ENCODE data around the gene PRTFDC1. TPM values are rescaled to one million over a fixed set of nuclear protein-coding genes. Genes with fewer than 3 reads are reported as not detected.
"Not testable (repeated sequence)": the region's sequence is repeated elsewhere in the genome, so short reads cannot be mapped to it uniquely, and the experiment has no call there.

Gene PRTFDC1
- total and polyA plus RNA-seq, 2 of the 8 experiments (the other 6 are each of a cell fraction or from before 2014, with no cell fraction given): 5.9 to 6.6 TPM

- H2BK15ac ChIP-seq (ENCODE audit: low read length): no peak overlapping the region
- H3K9me3 ChIP-seq (ENCODE audit: insufficient read depth in 2 of 2, low read depth in 1 of 2, low read length in 1 of 2): no peaks in the 10 kb centered on the region
- no peak for DNase-seq (ENCODE audit: low read depth in 1 of 2, low spot score in 2 of 2)
- no peak overlapping the region for H3K4me2 ChIP-seq (ENCODE audit: insufficient read depth in 1 of 2, low read depth in 2 of 2, low read length in 2 of 2)
- H3K4ac ChIP-seq (replicated peaks; ENCODE audit: insufficient read length, low read depth, low read length): no peak overlapping the region
- H2BK120ac ChIP-seq (replicated peaks; ENCODE audit: low read depth, low read length): no peak overlapping the region
- H4K8ac ChIP-seq (ENCODE audit: extremely low read depth, insufficient read depth, low read length): no peak overlapping the region
- H2BK12ac ChIP-seq (ENCODE audit: low read depth, low read length): no peak overlapping the region
- no peaks in the 10 kb centered on the region for H3K4me1 ChIP-seq (replicated peaks in 1 of 4; ENCODE audit: control insufficient read depth in 3 of 4, insufficient read depth in 4 of 4, low read length in 3 of 4)
- no peaks in the 10 kb centered on the region for H3K36me3 ChIP-seq (ENCODE audit: control insufficient read depth in 2 of 4, insufficient read depth in 4 of 4, low read length in 3 of 4)
- H3K27me3 ChIP-seq (replicated peaks in 1 of 4; ENCODE audit: control insufficient read depth in 3 of 4, extremely low read depth in 1 of 4, insufficient read depth in 3 of 4, low read length in 3 of 4): no peaks in the 10 kb centered on the region
- no peak overlapping the region for H4K5ac ChIP-seq (ENCODE audit: insufficient read length, low read depth, low read length)
- no peaks in the 10 kb centered on the region for H3K79me2 ChIP-seq (ENCODE audit: control insufficient read depth in 1 of 2, insufficient read depth in 2 of 2, low read length in 2 of 2)
- H2AFZ ChIP-seq (ENCODE audit: low read length): no peak overlapping the region
- POLR2A ChIA-PET (ENCODE audit: partially characterized antibody): no interaction called here
- H3K14ac ChIP-seq (ENCODE audit: insufficient read length): no peak overlapping the region
- no peaks in the 10 kb centered on the region for H3K79me1 ChIP-seq (ENCODE audit: low read depth, low read length)
- no peak overlapping the region for H3K9ac ChIP-seq (replicated peaks in 1 of 4; ENCODE audit: extremely low read depth in 1 of 4, low read depth in 3 of 4, low read length in 3 of 4)
- no peak overlapping the region for H2BK20ac ChIP-seq (ENCODE audit: low read length)
- no peak overlapping the region for H3K18ac ChIP-seq (ENCODE audit: extremely low read depth, low read length)
- H3K56ac ChIP-seq (replicated peaks; ENCODE audit: insufficient read length, low read depth, low read length): no peak overlapping the region
- no peaks in the 10 kb centered on the region for H3K23me2 ChIP-seq (ENCODE audit: low read depth, low read length)
- FAIRE-seq: no peak
- no peak overlapping the region for H2BK5ac ChIP-seq (ENCODE audit: low read depth, low read length)
- no peak overlapping the region for H4K91ac ChIP-seq (replicated peaks; ENCODE audit: insufficient read length, low read length)
- no peak overlapping the region for H3K27ac ChIP-seq (ENCODE audit: low read depth, low read length)
- H3K4me3 ChIP-seq (ENCODE audit: extremely low read depth in 1 of 4, insufficient read depth in 2 of 4, low read depth in 3 of 4, low read length in 4 of 4): no peak overlapping the region
- TF ChIP-seq FOSL1 (IDR thresholded peaks at IDR 0.05; ENCODE audit: insufficient read depth, low read depth, low read length) (no peak), NANOG (IDR thresholded peaks at IDR 0.05; ENCODE audit: insufficient read depth, low read depth, low read length, poor library complexity, severe bottlenecking) (no peak)
- H2AK5ac ChIP-seq (ENCODE audit: low read depth, low read length): no peak overlapping the region
- no peak overlapping the region for H3K23ac ChIP-seq (ENCODE audit: insufficient read length)
- CTCF ChIA-PET (ENCODE audit: partially characterized antibody): no interaction called here
- H4K20me1 ChIP-seq (replicated peaks in 1 of 2; ENCODE audit: control insufficient read depth in 1 of 2, insufficient read depth in 2 of 2, low read length in 2 of 2): no peaks in the 10 kb centered on the region
Observed at GRCh38 chr10:24840784-24841183, 111.6 kb downstream of the PRTFDC1 start.

DNA sequence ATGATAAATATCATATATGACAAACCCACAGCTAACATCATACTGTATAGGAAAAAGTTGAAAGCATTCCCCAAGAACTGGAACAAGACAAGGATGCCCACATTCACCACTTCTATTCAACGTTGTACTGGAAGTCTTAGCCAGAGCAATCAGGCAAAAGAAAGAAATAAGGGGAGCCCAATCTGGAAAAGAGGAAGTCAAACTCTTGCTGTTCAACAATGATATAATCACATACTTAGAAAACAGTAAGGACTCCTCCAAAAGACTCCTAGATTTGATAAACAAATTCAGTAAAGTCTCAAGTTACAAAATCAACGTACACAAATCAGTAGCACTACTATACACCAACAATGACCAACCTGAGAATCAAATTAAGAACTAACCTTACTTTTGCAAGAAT lies 114.6 kb downstream of the PRTFDC1 start:
- H3K56ac ChIP-seq (replicated peaks; ENCODE audit: insufficient read length, low read depth, low read length); DNase-seq (ENCODE audit: low read depth in 1 of 2, low spot score in 2 of 2); H4K8ac ChIP-seq (ENCODE audit: extremely low read depth, insufficient read depth, low read length); H3K79me1 ChIP-seq (ENCODE audit: low read depth, low read length); H3K79me2 ChIP-seq (ENCODE audit: control insufficient read depth in 1 of 2, insufficient read depth in 2 of 2, low read length in 2 of 2); H3K4ac ChIP-seq (replicated peaks; ENCODE audit: insufficient read length, low read depth, low read length); H3K9ac ChIP-seq (replicated peaks in 1 of 4; ENCODE audit: extremely low read depth in 1 of 4, low read depth in 3 of 4, low read length in 3 of 4); H4K91ac ChIP-seq (replicated peaks; ENCODE audit: insufficient read length, low read length); H3K4me1 ChIP-seq (replicated peaks in 1 of 4; ENCODE audit: control insufficient read depth in 3 of 4, insufficient read depth in 4 of 4, low read length in 3 of 4); H3K27ac ChIP-seq (ENCODE audit: low read depth, low read length); H3K4me3 ChIP-seq (ENCODE audit: extremely low read depth in 1 of 4, insufficient read depth in 2 of 4, low read depth in 3 of 4, low read length in 4 of 4); H2BK20ac ChIP-seq (ENCODE audit: low read length); H3K14ac ChIP-seq (ENCODE audit: insufficient read length); H2BK5ac ChIP-seq (ENCODE audit: low read depth, low read length); H4K20me1 ChIP-seq (replicated peaks in 1 of 2; ENCODE audit: control insufficient read depth in 1 of 2, insufficient read depth in 2 of 2, low read length in 2 of 2); H3K36me3 ChIP-seq (ENCODE audit: control insufficient read depth in 2 of 4, insufficient read depth in 4 of 4, low read length in 3 of 4); H3K23me2 ChIP-seq (ENCODE audit: low read depth, low read length); H2AFZ ChIP-seq (ENCODE audit: low read length); H3K23ac ChIP-seq (ENCODE audit: insufficient read length); H2BK15ac ChIP-seq (ENCODE audit: low read length); H2AK5ac ChIP-seq (ENCODE audit: low read depth, low read length); H2BK12ac ChIP-seq (ENCODE audit: low read depth, low read length); H3K27me3 ChIP-seq (replicated peaks in 1 of 4; ENCODE audit: control insufficient read depth in 3 of 4, extremely low read depth in 1 of 4, insufficient read depth in 3 of 4, low read length in 3 of 4); POLR2A ChIA-PET (ENCODE audit: partially characterized antibody); H3K4me2 ChIP-seq (ENCODE audit: insufficient read depth in 1 of 2, low read depth in 2 of 2, low read length in 2 of 2); H4K5ac ChIP-seq (ENCODE audit: insufficient read length, low read depth, low read length); FAIRE-seq; H3K18ac ChIP-seq (ENCODE audit: extremely low read depth, low read length); H3K9me3 ChIP-seq (ENCODE audit: insufficient read depth in 2 of 2, low read depth in 1 of 2, low read length in 1 of 2); H2BK120ac ChIP-seq (replicated peaks; ENCODE audit: low read depth, low read length): not testable (repeated sequence)
- 90% methylated on average over 2 of the region's 2 CpGs; no CpG with 5 or more reads in 1 of the 2 experiments for WGBS, 2 experiments (ENCODE audit: extremely low coverage in 1 of 2, insufficient coverage in 1 of 2, insufficient read length in 1 of 2, insufficient replicate concordance in 2 of 2, low coverage in 1 of 2, low lambda C conversion rate in 2 of 2, missing lambda C conversion rate in 1 of 2)
- CTCF ChIA-PET (ENCODE audit: partially characterized antibody): interaction anchor here (0.5 to 1.1 kb wide), 2 partner anchors 9 to 29 kb away, joined by 3 read pairs; no protein-coding TSS in a partner anchor

Data from H1 (cell line).